HEK293 (cell line): ENCODE measurements around the gene RETREG3.
A peak's percentile ranks its signal among the peaks of the same experiment; 100 is the strongest.
"Not testable (repeated sequence)": the region's sequence is repeated elsewhere in the genome, so short reads cannot be mapped to it uniquely, and the experiment has no call there.

ENCODE experiments used
- CTCF ChIA-PET: fragments of 350-600 bp; formaldehyde crosslinking; extraction: SDS; loops from one replicate; lab custom pipeline; 2021; ENCODE audit warnings: antibody characterized with exemption; lab: Yijun Ruan, JAX
- POLR2A ChIA-PET: fragments of 300-600 bp; formaldehyde crosslinking; extraction: SDS; loops from one replicate; lab custom pipeline; 2020; ENCODE audit warnings: antibody characterized with exemption, inconsistent platforms; lab: Yijun Ruan, JAX
- H3K27ac ChIP-seq: fragments of 200-500 bp; sonication (Bioruptor generic); 2 replicates; pipeline ENCODE4 v1.5.1; 2014; ENCODE audit warnings: low read depth, low read length, control low read depth, inconsistent platforms; ENCODE audit errors: extremely low read depth
- H3K36me3 ChIP-seq, 2 experiments: fragments of 200-500 bp in 1 of 2; sonication (Bioruptor generic) in 1 of 2; 1 replicate in 1 of 2; 2 replicates in 1 of 2; pipeline ENCODE4 v1.5.1; 2014 to 2017; ENCODE audit warnings: inconsistent platforms in 2 of 2, low read length in 2 of 2; ENCODE audit not compliant: control insufficient read depth in 2 of 2, insufficient read depth in 1 of 2
- H3K4me1 ChIP-seq: fragments of 200-500 bp; sonication (Bioruptor generic); 2 replicates; pipeline ENCODE4 v1.5.1; 2014; ENCODE audit warnings: mild to moderate bottlenecking, low read length, inconsistent platforms; ENCODE audit not compliant: control insufficient read depth, insufficient read depth
- H3K4me3 ChIP-seq: 2 replicates; pipeline ENCODE4 v1.5.1; 2011; ENCODE audit warnings: low read depth, mild to moderate bottlenecking, control low read depth, low read length, moderate library complexity
- H3K9me3 ChIP-seq: fragments of 200-500 bp; sonication (Bioruptor generic); 2 replicates; pipeline ENCODE4 v1.5.1; 2014; ENCODE audit warnings: low read depth, low read length, inconsistent platforms; ENCODE audit not compliant: control insufficient read depth, insufficient read depth
- GLIS2 ChIP-seq: fragments of 450-650 bp; formaldehyde crosslinking; IDR thresholded peaks from 2 replicates; pipeline ENCODE4 v1.5.1; 2016; ENCODE audit warnings: missing biosample characterization, missing genetic modification characterization
- KLF1 ChIP-seq: fragments of 450-650 bp; formaldehyde crosslinking; IDR thresholded peaks from 2 replicates; pipeline ENCODE4 v1.5.1; 2016; ENCODE audit warnings: missing biosample characterization, missing genetic modification characterization
- KLF16 ChIP-seq: fragments of 450-650 bp; formaldehyde crosslinking; IDR thresholded peaks from 2 replicates; pipeline ENCODE4 v1.5.1; 2017; ENCODE audit warnings: missing biosample characterization, missing genetic modification characterization
- KLF17 ChIP-seq: fragments of 450-650 bp; formaldehyde crosslinking; IDR thresholded peaks from 2 replicates; pipeline ENCODE4 v1.5.1; 2016; ENCODE audit warnings: missing biosample characterization, missing genetic modification characterization
- KLF7 ChIP-seq: fragments of 450-650 bp; formaldehyde crosslinking; IDR thresholded peaks from 2 replicates; pipeline ENCODE4 v1.5.1; 2016; ENCODE audit warnings: missing biosample characterization, missing genetic modification characterization, borderline replicate concordance
- KLF8 ChIP-seq: fragments of 450-650 bp; formaldehyde crosslinking; IDR thresholded peaks from 2 replicates; pipeline ENCODE4 v1.5.1; 2016; ENCODE audit warnings: missing biosample characterization, missing genetic modification characterization
- KLF9 ChIP-seq: fragments of 450-650 bp; formaldehyde crosslinking; IDR thresholded peaks from 2 replicates; pipeline ENCODE4 v1.5.1; 2016; ENCODE audit warnings: missing biosample characterization, missing genetic modification characterization, low read depth
- PRDM4 ChIP-seq: fragments of 450-650 bp; formaldehyde crosslinking; IDR thresholded peaks from 2 replicates; pipeline ENCODE4 v1.5.1; 2017; ENCODE audit warnings: missing biosample characterization, missing genetic modification characterization
- REST ChIP-seq: fragments of 450-650 bp; formaldehyde crosslinking; IDR thresholded peaks from 2 replicates; pipeline ENCODE4 v1.5.1; 2016; ENCODE audit warnings: missing biosample characterization, missing genetic modification characterization
- SCRT2 ChIP-seq: fragments of 450-650 bp; formaldehyde crosslinking; IDR thresholded peaks from 2 replicates; pipeline ENCODE4 v1.5.1; 2016; ENCODE audit warnings: missing biosample characterization, missing genetic modification characterization
- WT1 ChIP-seq: fragments of 450-650 bp; formaldehyde crosslinking; IDR thresholded peaks from 2 replicates; pipeline ENCODE4 v1.5.1; 2016; ENCODE audit warnings: missing biosample characterization, missing genetic modification characterization
- YY1 ChIP-seq: fragments of 450-650 bp; formaldehyde crosslinking; IDR thresholded peaks from 2 replicates; pipeline ENCODE4 v1.5.1; 2018; ENCODE audit warnings: missing biosample characterization, missing genetic modification characterization
- ZBTB17 ChIP-seq: fragments of 450-650 bp; formaldehyde crosslinking; IDR thresholded peaks from 2 replicates; pipeline ENCODE4 v1.5.1; 2016; ENCODE audit warnings: missing biosample characterization, missing genetic modification characterization
- ZBTB48 ChIP-seq: fragments of 450-650 bp; formaldehyde crosslinking; IDR thresholded peaks from 2 replicates; pipeline ENCODE4 v1.5.1; 2016; ENCODE audit warnings: missing biosample characterization, missing genetic modification characterization
- ZBTB7A ChIP-seq: fragments of 450-650 bp; formaldehyde crosslinking; IDR thresholded peaks from 2 replicates; pipeline ENCODE4 v1.5.1; 2016; ENCODE audit warnings: low read depth, missing biosample characterization, missing genetic modification characterization
- ZFP69B ChIP-seq: fragments of 450-650 bp; formaldehyde crosslinking; IDR thresholded peaks from 2 replicates; pipeline ENCODE4 v1.5.1; 2016; ENCODE audit warnings: missing biosample characterization, missing genetic modification characterization
- ZIC2 ChIP-seq: fragments of 450-650 bp; formaldehyde crosslinking; IDR thresholded peaks from 2 replicates; pipeline ENCODE4 v1.5.1; 2016; ENCODE audit warnings: missing biosample characterization, missing genetic modification characterization
- ZNF146 ChIP-seq: fragments of 450-650 bp; formaldehyde crosslinking; IDR thresholded peaks from 2 replicates; pipeline ENCODE4 v1.5.1; 2016; ENCODE audit warnings: missing biosample characterization, missing genetic modification characterization
- ZNF2 ChIP-seq: fragments of 450-650 bp; formaldehyde crosslinking; IDR thresholded peaks from 2 replicates; pipeline ENCODE4 v1.5.1; 2016; ENCODE audit warnings: missing biosample characterization, missing genetic modification characterization
- ZNF391 ChIP-seq: fragments of 450-650 bp; formaldehyde crosslinking; IDR thresholded peaks from 2 replicates; pipeline ENCODE4 v1.5.1; 2016; ENCODE audit warnings: low read depth, missing biosample characterization, missing genetic modification characterization, borderline replicate concordance
- ZNF398 ChIP-seq: fragments of 450-650 bp; formaldehyde crosslinking; IDR thresholded peaks from 2 replicates; pipeline ENCODE4 v1.5.1; 2017; ENCODE audit warnings: missing biosample characterization, missing genetic modification characterization
- ZNF600 ChIP-seq: fragments of 450-650 bp; formaldehyde crosslinking; IDR thresholded peaks from 2 replicates; pipeline ENCODE4 v1.5.1; 2016; ENCODE audit warnings: missing biosample characterization, missing genetic modification characterization
- ZNF629 ChIP-seq: fragments of 450-650 bp; formaldehyde crosslinking; IDR thresholded peaks from 2 replicates; pipeline ENCODE4 v1.5.1; 2017; ENCODE audit warnings: missing biosample characterization, missing genetic modification characterization
- ZNF660 ChIP-seq: fragments of 450-650 bp; IDR thresholded peaks from 2 replicates; pipeline ENCODE4 v1.5.1; 2018; ENCODE audit warnings: missing biosample characterization, mild to moderate bottlenecking, missing genetic modification characterization
- ZNF843 ChIP-seq: fragments of 450-650 bp; formaldehyde crosslinking; IDR thresholded peaks from 2 replicates; pipeline ENCODE4 v1.5.1; 2016; ENCODE audit warnings: missing biosample characterization, missing genetic modification characterization
- ZSCAN23 ChIP-seq: fragments of 450-650 bp; formaldehyde crosslinking; IDR thresholded peaks from 2 replicates; pipeline ENCODE4 v1.5.1; 2016; ENCODE audit warnings: missing biosample characterization, missing genetic modification characterization
- ZSCAN30 ChIP-seq: fragments of 450-650 bp; IDR thresholded peaks from 2 replicates; pipeline ENCODE4 v1.5.1; 2018; ENCODE audit warnings: missing biosample characterization, mild to moderate bottlenecking, missing genetic modification characterization, moderate library complexity

RETREG3 gene

GRCh38 chr17:42609814-42610801 is 934 bp upstream of the RETREG3 start:
- ChIA-PET CTCF (interaction anchor here (0.6 to 2.5 kb wide), 6 partner anchors 14 to 71 kb away, joined by 3 to 12 read pairs (median 4); partner anchors contain the start of gene PSMC3IP), POLR2A (interaction anchor here (0.5 to 3.0 kb wide), 37 partner anchors 9 to 388 kb away, joined by 3 to 56 read pairs (median 5); partner anchors contain the start of genes BECN1, CCR10, NAGLU and PLEKHH3)
- Histone ChIP-seq H3K4me1 (peaks cover 13% of the 10 kb centered on the region), H3K4me3 (peak overlapping the region; percentile 46), H3K27ac (peak overlapping the region; percentile 78), H3K36me3 (peaks cover 21 to 39% of the 10 kb centered on the region in 2 experiments)
- not testable (repeated sequence) for H3K9me3 ChIP-seq
- TF ChIP-seq ZNF391 (tag by site-specific recombination) (peak; percentile 67; the same call in 1 of the 2 replicates), KLF1 (tag by site-specific recombination) (peak; percentile 31; the same call in 1 of the 2 replicates), WT1 (peak; percentile 39; the same call in 1 of the 2 replicates), SCRT2 (peak; percentile 53; the same call in 1 of the 2 replicates), ZBTB17 (tag by site-specific recombination) (peak; percentile 55; the same call in 1 of the 2 replicates), ZNF843 (tag by site-specific recombination) (0 out of 2 replicates have a peak, but pooled peaks have one; percentile 14), PRDM4 (tag by site-specific recombination) (0 out of 2 replicates have a peak, but pooled peaks have one; percentile 48), ZNF398 (tag by site-specific recombination) (peak; percentile 63; the same call in 1 of the 2 replicates), ZBTB48 (peak; percentile 94), REST (tag by site-specific recombination) (0 out of 2 replicates have a peak, but pooled peaks have one; percentile 20), ZIC2 (tag by site-specific recombination) (peak; percentile 40; the same call in 1 of the 2 replicates), KLF17 (peak; percentile 77), YY1 (tag by site-specific recombination) (0 out of 2 replicates have a peak, but pooled peaks have one; percentile 17), ZSCAN23 (tag by site-specific recombination) (peak; percentile 29; the same call in 1 of the 2 replicates), ZFP69B (tag by site-specific recombination) (0 out of 2 replicates have a peak, but pooled peaks have one; percentile 16), ZNF600 (tag by site-specific recombination) (peak; percentile 74), KLF8 (tag by site-specific recombination) (0 out of 2 replicates have a peak, but pooled peaks have one; percentile 27), KLF16 (peak; percentile 50; the same call in 1 of the 2 replicates), GLIS2 (peak; percentile 82), ZNF660 (peak; percentile 22; the same call in 1 of the 2 replicates), KLF9 (tag by site-specific recombination) (peak; percentile 66), KLF7 (tag by site-specific recombination) (peak; percentile 59; the same call in 1 of the 2 replicates), ZNF2 (peak; percentile 64; the same call in 1 of the 2 replicates), ZSCAN30 (tag by site-specific recombination) (0 out of 2 replicates have a peak, but pooled peaks have one; percentile 13), ZNF146 (tag by site-specific recombination) (0 out of 2 replicates have a peak, but pooled peaks have one; percentile 20), ZNF629 (peak; percentile 24; the same call in 1 of the 2 replicates), ZBTB7A (tag by site-specific recombination) (peak; percentile 57; the same call in 1 of the 2 replicates)
